ENCODE results near the gene ANKRD6. TPM values are rescaled to one million over a fixed set of nuclear protein-coding genes. Genes with fewer than 3 reads are reported as not detected.

The ANKRD6 gene
- total RNA-seq, 1 donor from 2014 or later: 6.2 TPM

DNA sequence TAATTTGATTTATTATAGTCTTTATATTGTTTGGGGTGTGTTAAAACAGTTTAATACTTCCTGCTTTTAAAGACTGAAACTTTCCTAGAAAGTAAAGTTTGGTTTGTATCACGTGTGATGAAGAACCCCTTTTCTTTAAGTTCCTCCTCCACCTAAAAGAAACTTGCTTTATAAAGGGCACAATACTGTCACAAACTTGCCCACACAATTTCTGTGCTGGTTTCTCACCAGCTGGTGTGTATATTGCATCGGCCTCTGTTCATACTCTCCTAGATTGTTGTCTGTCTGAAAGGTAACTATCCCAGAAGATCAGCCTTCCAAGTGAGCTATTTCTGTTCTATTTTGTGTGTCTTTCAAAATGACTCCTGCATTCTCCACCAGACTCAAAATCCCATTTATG lies 46.9 kb downstream of the ANKRD6 start:
- no peak for DNase-seq (ENCODE audit: low read depth)
- TF ChIP-seq, protein P1, sequence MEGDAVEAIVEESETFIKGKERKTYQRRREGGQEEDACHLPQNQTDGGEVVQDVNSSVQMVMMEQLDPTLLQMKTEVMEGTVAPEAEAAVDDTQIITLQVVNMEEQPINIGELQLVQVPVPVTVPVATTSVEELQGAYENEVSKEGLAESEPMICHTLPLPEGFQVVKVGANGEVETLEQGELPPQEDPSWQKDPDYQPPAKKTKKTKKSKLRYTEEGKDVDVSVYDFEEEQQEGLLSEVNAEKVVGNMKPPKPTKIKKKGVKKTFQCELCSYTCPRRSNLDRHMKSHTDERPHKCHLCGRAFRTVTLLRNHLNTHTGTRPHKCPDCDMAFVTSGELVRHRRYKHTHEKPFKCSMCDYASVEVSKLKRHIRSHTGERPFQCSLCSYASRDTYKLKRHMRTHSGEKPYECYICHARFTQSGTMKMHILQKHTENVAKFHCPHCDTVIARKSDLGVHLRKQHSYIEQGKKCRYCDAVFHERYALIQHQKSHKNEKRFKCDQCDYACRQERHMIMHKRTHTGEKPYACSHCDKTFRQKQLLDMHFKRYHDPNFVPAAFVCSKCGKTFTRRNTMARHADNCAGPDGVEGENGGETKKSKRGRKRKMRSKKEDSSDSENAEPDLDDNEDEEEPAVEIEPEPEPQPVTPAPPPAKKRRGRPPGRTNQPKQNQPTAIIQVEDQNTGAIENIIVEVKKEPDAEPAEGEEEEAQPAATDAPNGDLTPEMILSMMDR (conservative IDR thresholded peaks at IDR 0.05; ENCODE audit: low read depth, low read length): no peak
- no peak overlapping the region for H3K4me3 ChIP-seq (ENCODE audit: low read depth, low read length)

DNA sequence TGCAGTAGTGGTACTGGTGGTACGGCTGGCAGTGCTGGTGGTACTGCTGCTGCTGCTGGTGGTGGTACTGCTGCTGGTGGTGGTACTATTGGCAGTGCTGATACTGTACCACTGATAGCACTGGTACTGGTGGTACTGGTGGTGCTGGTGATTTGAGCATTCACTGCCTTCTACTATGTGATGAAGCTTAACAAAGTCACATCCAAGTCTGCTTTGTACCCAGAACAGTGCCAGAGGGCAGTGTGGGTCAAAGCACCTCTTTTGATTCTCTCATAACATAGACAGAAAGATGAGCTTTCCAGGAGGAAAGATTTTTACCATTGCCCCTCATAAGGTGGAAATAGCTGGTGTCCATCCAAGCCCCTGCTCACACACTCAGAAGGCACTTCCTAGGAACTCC lies 48.7 kb downstream of the ANKRD6 start:
- H3K4me3 ChIP-seq (ENCODE audit: low read depth, low read length): no peak overlapping the region
- TF ChIP-seq, protein P1 (conservative IDR thresholded peaks at IDR 0.05; ENCODE audit: low read depth, low read length): no peak
- DNase-seq (ENCODE audit: low read depth): no peak

DNA sequence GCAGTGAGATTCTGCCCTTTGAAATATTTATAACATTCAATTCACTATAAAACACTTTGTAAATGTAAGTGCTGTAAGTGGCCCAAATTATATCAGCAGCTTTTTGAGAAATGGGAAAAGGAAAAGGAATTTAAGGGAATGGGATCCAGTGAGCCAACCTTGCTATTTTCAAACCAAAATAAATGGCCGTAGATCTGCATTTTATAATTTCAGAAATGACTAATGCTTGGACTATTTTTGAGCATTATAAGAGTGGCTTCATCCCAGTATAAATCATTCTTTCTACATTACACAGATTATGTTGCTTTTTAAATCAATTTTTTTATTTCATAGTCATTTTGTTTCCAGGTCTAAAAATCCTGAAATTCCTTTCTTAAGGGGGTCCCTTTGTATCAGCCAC lies 49.2 kb downstream of the ANKRD6 start:
- TF ChIP-seq, protein P1 (conservative IDR thresholded peaks at IDR 0.05; ENCODE audit: low read depth, low read length): no peak
- DNase-seq (ENCODE audit: low read depth): no peak

DNA sequence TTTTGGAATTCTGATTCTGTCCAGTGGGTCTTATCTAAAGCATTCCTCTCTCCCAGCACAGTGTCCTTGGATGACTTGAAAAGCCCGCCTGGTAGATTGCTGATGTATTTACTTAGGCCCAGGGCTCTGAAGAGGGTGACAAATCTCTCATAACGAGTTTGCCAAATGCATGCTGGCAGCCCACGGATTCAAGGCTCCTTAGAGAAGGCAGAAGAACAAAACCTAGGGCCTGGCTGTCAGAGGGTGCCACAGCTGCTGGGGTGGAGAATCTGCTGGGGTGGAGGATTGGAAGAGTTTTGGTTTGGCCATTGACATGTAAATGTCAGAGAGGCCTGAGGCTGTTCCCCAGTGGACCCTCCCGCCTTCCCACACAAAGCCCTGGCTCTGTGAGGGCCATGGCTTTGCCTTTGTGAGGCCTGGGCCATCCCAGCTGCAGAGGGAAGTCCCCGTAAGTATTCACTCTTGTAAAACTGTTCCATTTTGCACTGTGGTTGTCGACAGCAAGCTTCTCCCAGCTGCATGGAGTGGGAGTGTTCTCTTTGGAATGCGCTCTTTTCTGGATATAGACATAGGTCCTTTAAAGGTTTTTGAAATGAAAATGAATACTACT lies 50.3 kb downstream of the ANKRD6 start:
- DNase-seq (ENCODE audit: low read depth): no peak
- TF ChIP-seq, protein P1 (conservative IDR thresholded peaks at IDR 0.05; ENCODE audit: low read depth, low read length): no peak
- no peak overlapping the region for H3K4me3 ChIP-seq (ENCODE audit: low read depth, low read length)

More for the DNA sequence above, 49.2 kb downstream of the ANKRD6 start:
- H3K4me3 ChIP-seq (ENCODE audit: low read depth, low read length): no peak overlapping the region

DNA sequence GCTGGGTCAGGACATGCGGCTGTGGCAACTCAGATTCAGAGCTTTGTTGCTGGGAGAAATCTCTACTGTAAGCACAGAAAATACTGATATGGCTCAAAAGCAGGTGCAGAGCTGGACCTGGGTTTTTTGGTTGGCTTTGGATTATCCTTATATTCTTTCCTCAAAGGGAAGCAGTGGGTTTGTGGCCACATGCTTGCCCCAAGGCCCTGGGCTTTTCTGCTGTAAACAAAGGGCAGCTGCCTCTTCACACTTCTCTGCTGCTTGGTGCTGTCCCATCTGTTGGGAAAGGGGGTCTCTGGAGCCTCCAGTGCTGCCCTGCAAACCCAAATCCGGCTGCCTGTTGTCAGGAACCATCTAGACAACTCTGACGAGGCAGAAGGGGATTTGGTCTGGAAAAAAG lies 52.4 kb downstream of the ANKRD6 start:
- TF ChIP-seq, protein P1 (conservative IDR thresholded peaks at IDR 0.05; ENCODE audit: low read depth, low read length): no peak
- no peak overlapping the region for H3K4me3 ChIP-seq (ENCODE audit: low read depth, low read length)
- DNase-seq (ENCODE audit: low read depth): no peak

DNA sequence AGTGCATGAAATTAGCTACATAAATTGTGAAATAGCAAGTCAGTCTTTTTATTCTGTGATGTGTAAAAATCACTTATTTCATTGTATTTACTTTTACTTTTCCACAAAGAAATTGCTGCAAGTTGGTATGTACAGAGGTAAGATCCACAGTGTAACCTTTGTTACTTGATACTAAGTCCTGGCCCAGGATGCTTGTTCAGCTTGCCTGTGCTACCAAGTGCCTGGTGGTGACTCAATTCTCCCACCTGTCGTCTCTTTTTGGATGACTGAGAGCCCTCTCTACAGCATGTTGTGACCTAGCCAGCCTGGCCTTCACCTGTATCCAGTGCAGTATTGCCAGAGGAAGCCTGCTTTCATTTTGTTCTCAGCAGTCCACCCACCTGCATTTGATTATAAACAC lies 54.9 kb downstream of the ANKRD6 start:
- TF ChIP-seq, protein P1 (conservative IDR thresholded peaks at IDR 0.05; ENCODE audit: low read depth, low read length): no peak

DNA sequence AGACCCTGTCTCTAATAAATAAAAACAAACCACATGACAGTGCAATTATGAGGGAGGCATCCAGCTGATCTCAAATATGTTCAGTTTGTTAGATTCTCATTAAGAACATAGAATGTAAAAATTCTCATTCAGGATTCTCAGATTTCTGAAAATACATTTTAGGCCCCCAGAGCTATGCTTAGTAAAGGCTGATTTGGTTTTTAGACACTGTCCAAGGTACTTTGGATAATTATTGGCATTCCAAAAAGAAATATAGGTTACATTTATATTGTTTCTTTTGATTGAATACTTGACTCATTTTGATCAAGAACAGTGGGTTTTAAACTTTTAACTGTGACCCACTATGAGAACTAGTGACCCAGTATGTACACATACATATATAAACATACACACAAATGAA lies 55.5 kb downstream of the ANKRD6 start:
- no peak for DNase-seq (ENCODE audit: low read depth)
- H3K4me3 ChIP-seq (ENCODE audit: low read depth, low read length): no peak overlapping the region
- TF ChIP-seq, protein P1 (conservative IDR thresholded peaks at IDR 0.05; ENCODE audit: low read depth, low read length): no peak

More for the DNA sequence above, 54.9 kb downstream of the ANKRD6 start:
- H3K4me3 ChIP-seq (ENCODE audit: low read depth, low read length): no peak overlapping the region
- no peak for DNase-seq (ENCODE audit: low read depth)

All from epithelial cell of proximal tubule (primary cell).